OCI-LY3 (cell line): ENCODE results near the gene PSMF1.

Source experiments
- H2AFZ ChIP-seq: fragments of 200-600, 300-600 bp; shearing (Covaris generic); 2 replicates; pipeline ENCODE4 v1.6.0; 2014; ENCODE audit warnings: antibody characterized with exemption, low read depth, low read length
- H3K27ac ChIP-seq: fragments of 200-600, 300-600 bp; sonication (generic); 2 replicates; pipeline ENCODE4 v1.5.1; 2014; ENCODE audit warnings: mild to moderate bottlenecking, low read length, moderate library complexity, mixed read lengths
- H3K27me3 ChIP-seq: fragments of 200-600, 300-600 bp; sonication (generic); 2 replicates; pipeline ENCODE4 v1.6.1; 2014; ENCODE audit warnings: low read depth, low read length, mixed read lengths
- H3K36me3 ChIP-seq: fragments of 200-600, 300-600 bp; sonication (generic); replicated peaks from 2 replicates; pipeline ENCODE3; 2014; ENCODE audit warnings: low read depth, low read length, mixed read lengths
- H3K4me1 ChIP-seq: fragments of 300-600, 200-600 bp; sonication (generic); 2 replicates; pipeline ENCODE4 v1.6.1; 2014; ENCODE audit warnings: low read length, mixed read lengths
- H3K4me2 ChIP-seq: fragments of 200-600, 300-600 bp; sonication (generic); 2 replicates; pipeline ENCODE4 v1.6.1; 2014; ENCODE audit warnings: low read length, mixed read lengths
- H3K4me3 ChIP-seq: fragments of 300-600, 200-600 bp; sonication (generic); 2 replicates; pipeline ENCODE4 v1.5.1; 2014; ENCODE audit warnings: antibody characterized with exemption, mild to moderate bottlenecking, low read length, moderate library complexity
- H3K79me2 ChIP-seq: fragments of 300-600, 200-600 bp; shearing (Covaris generic); 2 replicates; pipeline ENCODE4 v1.6.1; 2014; ENCODE audit warnings: mild to moderate bottlenecking, low read length, mixed read lengths
- H3K9ac ChIP-seq: fragments of 300-600, 200-600 bp; shearing (Covaris generic); 2 replicates; pipeline ENCODE4 v1.6.0; 2014; ENCODE audit warnings: mild to moderate bottlenecking, low read length, moderate library complexity
- H3K9me3 ChIP-seq: fragments of 200-600, 300-600 bp; shearing (Covaris generic); 2 replicates; pipeline ENCODE4 v1.6.1; 2014; ENCODE audit warnings: low read length, mixed read lengths; ENCODE audit not compliant: insufficient read depth
- H4K20me1 ChIP-seq: fragments of 200-600, 300-600 bp; sonication (generic); 2 replicates; pipeline ENCODE4 v1.6.1; 2016; ENCODE audit warnings: low read length, mixed read lengths; ENCODE audit not compliant: insufficient read depth
- CTCF ChIP-seq: fragments of 200-600, 300-600 bp; sonication (generic); IDR thresholded peaks from 2 replicates; pipeline ENCODE4 v1.5.1; 2014; ENCODE audit warnings: antibody characterized with exemption, low read length, low read depth
- EZH2phosphoT487 ChIP-seq: fragments of 200-600 bp; shearing (Covaris generic); IDR thresholded peaks from 2 replicates; pipeline ENCODE4 v1.6.1; 2018; ENCODE audit warnings: antibody characterized with exemption, mixed run types, low read depth

The PSMF1 gene

GRCh38 chr20:1209447-1210387, 91.3 kb downstream of the PSMF1 start:
- Histone ChIP-seq H3K9ac (no peak overlapping the region), H3K4me2 (no peak overlapping the region), H3K4me1 (peaks cover 7% of the 10 kb centered on the region), H3K79me2 (no peaks in the 10 kb centered on the region), H3K4me3 (no peak overlapping the region), H3K27me3 (peaks cover 23% of the 10 kb centered on the region), H2AFZ (no peak overlapping the region), H3K36me3 (no peaks in the 10 kb centered on the region), H3K27ac (no peak overlapping the region), H3K9me3 (no peaks in the 10 kb centered on the region), H4K20me1 (no peaks in the 10 kb centered on the region)
- TF ChIP-seq CTCF (peak; percentile 26; the same call in 1 of the 2 replicates), EZH2phosphoT487 (no peak)

- Histone ChIP-seq H3K9ac (no peak overlapping the region), H2AFZ (no peak overlapping the region), H3K36me3 (no peaks in the 10 kb centered on the region), H3K9me3 (no peaks in the 10 kb centered on the region), H3K27ac (no peak overlapping the region), H3K4me3 (no peak overlapping the region), H3K27me3 (peaks cover 23% of the 10 kb centered on the region), H3K4me2 (no peak overlapping the region), H3K79me2 (no peaks in the 10 kb centered on the region), H4K20me1 (no peaks in the 10 kb centered on the region), H3K4me1 (peaks cover 7% of the 10 kb centered on the region)
- TF ChIP-seq CTCF (no peak), EZH2phosphoT487 (no peak)
Observed at GRCh38 chr20:1210501-1210900, 92.1 kb downstream of the PSMF1 start.

GRCh38 chr20:1212023-1212422, 93.6 kb downstream of the PSMF1 start:
- no peaks in the 10 kb centered on the region for H3K36me3 ChIP-seq
- H3K9ac ChIP-seq = no peak overlapping the region
- no peaks in the 10 kb centered on the region for H3K9me3 ChIP-seq
- H3K4me2 ChIP-seq = no peak overlapping the region
- H2AFZ ChIP-seq = no peak overlapping the region
- H4K20me1 ChIP-seq = no peaks in the 10 kb centered on the region
- no peak overlapping the region for H3K4me3 ChIP-seq
- peaks cover 23% of the 10 kb centered on the region for H3K27me3 ChIP-seq
- H3K4me1 ChIP-seq = peaks cover 7% of the 10 kb centered on the region
- no peaks in the 10 kb centered on the region for H3K79me2 ChIP-seq
- TF ChIP-seq EZH2phosphoT487 = no peak
- no peak for TF ChIP-seq CTCF
- no peak overlapping the region for H3K27ac ChIP-seq

GRCh38 chr20:1212607-1213396, 94.4 kb downstream of the PSMF1 start:
- Histone ChIP-seq H3K9me3 (no peaks in the 10 kb centered on the region), H2AFZ (peak overlapping the region; percentile 98), H4K20me1 (no peaks in the 10 kb centered on the region), H3K9ac (peak overlapping the region; percentile 27; the same call in 1 of the 2 replicates), H3K36me3 (no peaks in the 10 kb centered on the region), H3K79me2 (no peaks in the 10 kb centered on the region), H3K27ac (no peak overlapping the region), H3K27me3 (peaks cover 23% of the 10 kb centered on the region), H3K4me3 (peak overlapping the region; percentile 55), H3K4me1 (peaks cover 7% of the 10 kb centered on the region), H3K4me2 (peak overlapping the region; percentile 79)
- TF ChIP-seq CTCF (peak; percentile 90), EZH2phosphoT487 (no peak)
